IMR-90 (cell line): ENCODE results near the gene ARRDC1. TPM values are rescaled to one million over a fixed set of nuclear protein-coding genes. Genes with fewer than 3 reads are reported as not detected.

Source experiments
- ATAC-seq: fragments of 200-7000 bp; cut with Tn5 transposase; 2 replicates; pipeline ENCODE4 v1.9.1; 2020; ENCODE audit warnings: low read depth, mild to moderate bottlenecking, moderate library complexity
- BruUV-seq: library from RNA; stranded (reverse); fragments of 400-500 nt; replicated peaks from 2 replicates; lab custom pipeline; 2021; lab: Mats Ljungman, UMichigan
- CTCF ChIA-PET: fragments of 300-600 bp; formaldehyde crosslinking; extraction: SDS; loops from one replicate; lab custom pipeline; 2021; ENCODE audit warnings: antibody characterized with exemption; lab: Yijun Ruan, JAX
- POLR2A ChIA-PET: fragments of 300-600 bp; sonication (Branson Sonifier 250); formaldehyde crosslinking; loops from one replicate; lab custom pipeline; 2022; ENCODE audit warnings: antibody characterized with exemption; ENCODE audit not compliant: unreplicated experiment; lab: Charles Lee
- DNase-seq: peaks from one replicate; pipeline ENCODE4 v3.0.0; 2013
- H2AFZ ChIP-seq: replicated peaks from 2 replicates; pipeline ENCODE3; 2013; ENCODE audit warnings: low read length, mild to moderate bottlenecking; ENCODE audit not compliant: poor library complexity
- H2AK5ac ChIP-seq: 2 replicates; pipeline ENCODE4 v1.6.1; 2013; ENCODE audit warnings: low read depth, low read length, inconsistent platforms
- H2AK9ac ChIP-seq: replicated peaks from 2 replicates; pipeline ENCODE3; 2013; ENCODE audit warnings: mild to moderate bottlenecking, low read depth, low read length, moderate library complexity; ENCODE audit not compliant: poor library complexity
- H2BK120ac ChIP-seq: 2 replicates; pipeline ENCODE4 v1.6.1; 2013; ENCODE audit warnings: low read depth, low read length, inconsistent platforms
- H2BK15ac ChIP-seq: 3 replicates; pipeline ENCODE4 v1.6.1; 2013; ENCODE audit warnings: low read depth, low read length, inconsistent platforms
- H2BK20ac ChIP-seq: 2 replicates; pipeline ENCODE4 v1.6.1; 2013; ENCODE audit warnings: low read depth, mild to moderate bottlenecking, inconsistent platforms, low read length, moderate library complexity
- H2BK5ac ChIP-seq: 2 replicates; pipeline ENCODE4 v1.6.1; 2013; ENCODE audit warnings: mild to moderate bottlenecking, low read depth, low read length, inconsistent platforms; ENCODE audit not compliant: poor library complexity, severe bottlenecking
- H3K14ac ChIP-seq: replicated peaks from 2 replicates; pipeline ENCODE4 v1.6.1; 2013; ENCODE audit warnings: low read depth, low read length, inconsistent platforms
- H3K18ac ChIP-seq: 2 replicates; pipeline ENCODE4 v1.6.1; 2013; ENCODE audit warnings: low read depth, low read length, control low read depth
- H3K23ac ChIP-seq: 2 replicates; pipeline ENCODE4 v1.6.1; 2013; ENCODE audit warnings: low read depth, low read length, inconsistent platforms
- H3K27ac ChIP-seq: 2 replicates; pipeline ENCODE4 v1.5.1; 2013; ENCODE audit warnings: mild to moderate bottlenecking, control low read depth, low read length; ENCODE audit not compliant: insufficient read depth
- H3K27me3 ChIP-seq: 2 replicates; pipeline ENCODE4 v1.6.1; 2013; ENCODE audit warnings: low read length; ENCODE audit not compliant: control insufficient read depth, insufficient read depth
- H3K36me3 ChIP-seq: 2 replicates; pipeline ENCODE4 v1.6.1; 2013; ENCODE audit warnings: low read length, mixed read lengths; ENCODE audit not compliant: control insufficient read depth, insufficient read depth
- H3K4ac ChIP-seq: 2 replicates; pipeline ENCODE4 v1.6.1; 2013; ENCODE audit warnings: low read depth, low read length, inconsistent platforms
- H3K4me1 ChIP-seq: 2 replicates; pipeline ENCODE4 v1.6.1; 2013; ENCODE audit warnings: low read length, mixed read lengths; ENCODE audit not compliant: control insufficient read depth, insufficient read depth
- H3K4me2 ChIP-seq: 2 replicates; pipeline ENCODE4 v1.6.1; 2013; ENCODE audit warnings: low read depth, mild to moderate bottlenecking, control low read depth, low read length, moderate library complexity
- H3K4me3 ChIP-seq: 2 replicates; pipeline ENCODE4 v1.5.1; 2013; ENCODE audit warnings: low read depth, mild to moderate bottlenecking, control low read depth, low read length, moderate library complexity; ENCODE audit not compliant: insufficient read depth
- H3K56ac ChIP-seq: 2 replicates; pipeline ENCODE4 v1.6.1; 2013; ENCODE audit warnings: low read length, inconsistent platforms; ENCODE audit not compliant: insufficient read depth; ENCODE audit errors: extremely low read depth
- H3K79me1 ChIP-seq, 2 experiments: 2 replicates each; pipeline ENCODE4 v1.6.1; 2013; ENCODE audit warnings: low read length in 2 of 2, inconsistent platforms in 1 of 2, low read depth in 1 of 2
- H3K9ac ChIP-seq: 2 replicates; pipeline ENCODE4 v1.6.1; 2013; ENCODE audit warnings: low read depth, low read length, control low read depth
- H3K9me1 ChIP-seq: 2 replicates; pipeline ENCODE4 v1.6.1; 2013; ENCODE audit warnings: low read length, inconsistent platforms; ENCODE audit not compliant: insufficient read depth
- H3K9me3 ChIP-seq: 2 replicates; pipeline ENCODE4 v1.6.1; 2013; ENCODE audit warnings: low read length; ENCODE audit not compliant: control insufficient read depth, insufficient read depth
- H4K20me1 ChIP-seq: 2 replicates; pipeline ENCODE4 v1.6.1; 2013; ENCODE audit warnings: low read length, inconsistent platforms; ENCODE audit not compliant: insufficient read depth
- H4K5ac ChIP-seq: 2 replicates; pipeline ENCODE4 v1.6.1; 2013; ENCODE audit warnings: mild to moderate bottlenecking, low read depth, low read length, control low read depth
- H4K8ac ChIP-seq, 2 experiments: 2 replicates each; pipeline ENCODE4 v1.6.1; 2013; ENCODE audit warnings: low read depth in 2 of 2, low read length in 2 of 2, control low read depth in 1 of 2, inconsistent platforms in 1 of 2
- H4K91ac ChIP-seq: 2 replicates; pipeline ENCODE4 v1.6.1; 2013; ENCODE audit warnings: low read depth, low read length, inconsistent platforms; ENCODE audit not compliant: insufficient read depth
- BHLHE40 ChIP-seq: fragments of 150-350 bp; IDR thresholded peaks from 2 replicates; pipeline ENCODE4 v1.6.1; 2016; ENCODE audit warnings: mild to moderate bottlenecking, low read depth, low read length
- CEBPB ChIP-seq: IDR thresholded peaks from 2 replicates; pipeline ENCODE4 v1.6.1; 2012; ENCODE audit warnings: low read depth, low read length, improper control_type of control experiment
- CHD1 ChIP-seq: IDR thresholded peaks from 2 replicates; pipeline ENCODE4 v1.6.1; 2012; ENCODE audit warnings: low read depth, low read length, improper control_type of control experiment
- CTCF ChIP-seq: conservative IDR thresholded peaks from 2 replicates; pipeline ENCODE4 v1.5.1; 2012; ENCODE audit warnings: mild to moderate bottlenecking, low read depth, low read length, improper control_type of control experiment
- ELK1 ChIP-seq: fragments of 150-350 bp; IDR thresholded peaks from 2 replicates; pipeline ENCODE4 v1.6.1; 2016; ENCODE audit warnings: low read depth, mild to moderate bottlenecking, low read length, moderate library complexity, borderline replicate concordance
- FOS ChIP-seq: fragments of 150-350 bp; IDR thresholded peaks from 2 replicates; pipeline ENCODE4 v1.6.1; 2016; ENCODE audit warnings: low read depth, low read length
- MAFK ChIP-seq: IDR thresholded peaks from 2 replicates; pipeline ENCODE4 v1.6.1; 2012; ENCODE audit warnings: low read depth, low read length, improper control_type of control experiment
- MAZ ChIP-seq: IDR thresholded peaks from 2 replicates; pipeline ENCODE4 v1.6.1; 2012; ENCODE audit warnings: low read depth, mild to moderate bottlenecking, low read length, improper control_type of control experiment, moderate library complexity, borderline replicate concordance
- MXI1 ChIP-seq: IDR thresholded peaks from 2 replicates; pipeline ENCODE4 v1.6.1; 2012; ENCODE audit warnings: low read depth, mild to moderate bottlenecking, low read length, moderate library complexity, borderline replicate concordance
- NFE2L2 ChIP-seq: fragments of 150-350 bp; IDR thresholded peaks from 2 replicates; pipeline ENCODE4 v1.6.1; 2016; ENCODE audit warnings: low read depth, mild to moderate bottlenecking, low read length
- POLR2A ChIP-seq: IDR thresholded peaks from 2 replicates; pipeline ENCODE4 v1.6.1; 2012; ENCODE audit warnings: mild to moderate bottlenecking, low read depth, low read length
- RAD21 ChIP-seq: IDR thresholded peaks from 2 replicates; pipeline ENCODE4 v1.6.1; 2012; ENCODE audit warnings: low read length, improper control_type of control experiment
- RCOR1 ChIP-seq: IDR thresholded peaks from 2 replicates; pipeline ENCODE4 v1.6.1; 2012; ENCODE audit warnings: mild to moderate bottlenecking, low read length, improper control_type of control experiment; ENCODE audit not compliant: insufficient replicate concordance
- RFX5 ChIP-seq: IDR thresholded peaks from 2 replicates; pipeline ENCODE4 v1.8.0; 2012; ENCODE audit warnings: low read depth, mild to moderate bottlenecking, low read length, moderate library complexity
- SMC3 ChIP-seq: fragments of 150-350 bp; IDR thresholded peaks from 2 replicates; pipeline ENCODE4 v1.6.1; 2016; ENCODE audit warnings: low read depth, mild to moderate bottlenecking, antibody characterized with exemption, low read length, moderate library complexity
- USF2 ChIP-seq: fragments of 150-350 bp; IDR thresholded peaks from 2 replicates; pipeline ENCODE4 v1.6.1; 2017; ENCODE audit warnings: mild to moderate bottlenecking, antibody characterized with exemption, low read length, low read depth
- WGBS, 2 experiments: methylation state at CpG; one replicate each; pipeline versions ENCODE4 v1.1.5 to v1.1.7; 2013; ENCODE audit warnings: missing lambda C conversion rate in 2 of 2; ENCODE audit not compliant: insufficient read length in 1 of 2; ENCODE audit errors: extremely low coverage in 2 of 2; 5-methylcytosine and 5-hydroxymethylcytosine counted together
- dilution Hi-C: fragments of 300-500 bp; cut with HindIII; formaldehyde crosslinking; loops from one replicate; pipeline ENCODE4 v1.14.3; 2018; ENCODE audit warnings: low sequenced_read_pairs; ENCODE audit not compliant: unreplicated experiment
- in situ Hi-C: fragments of 300-500 bp; cut with MboI; formaldehyde crosslinking; loops from 3 replicates; pipeline ENCODE4 v1.14.3; 2019; ENCODE audit warnings: low sequenced_read_pairs, inconsistent platforms, mixed read lengths
- intact Hi-C: fragments of 100-400 bp; cut with micrococcal nuclease; formaldehyde crosslinking; loops from 2 replicates; pipeline ENCODE4 v1.10.0; 2022
- polyA plus RNA-seq, 3 experiments: library from polyadenylated mRNA; depleted of rRNA; stranded (reverse); fragments of >200 nt; gene quantifications; 2 replicates each; pipeline ENCODE4 v1.2.3, GENCODE V29; 2012; ENCODE audit warnings: low replicate concordance in 1 of 3
- total RNA-seq: library from RNA; depleted of rRNA; stranded (reverse); fragments of >200 nt; gene quantifications from 2 replicates; pipeline ENCODE4 v1.2.3, GENCODE V29; 2012

ARRDC1 gene
- total and polyA plus RNA-seq, 2 of the 4 experiments (the other 2 are of a cell fraction): 7.7 to 41.4 TPM

- Histone ChIP-seq H3K18ac (no peak overlapping the region), H4K8ac (no peak overlapping the region), H3K4ac (no peak overlapping the region), H3K27ac (no peak overlapping the region), H2AK5ac (no peak overlapping the region), H3K4me1 (no peaks in the 10 kb centered on the region), H3K56ac (no peak overlapping the region), H2BK15ac (no peak overlapping the region), H3K9me3 (no peaks in the 10 kb centered on the region), H3K23ac (no peak overlapping the region), H4K5ac (no peak overlapping the region), H3K36me3 (peaks cover 4% of the 10 kb centered on the region), H2BK120ac (no peak overlapping the region), H3K9me1 (peaks cover 17% of the 10 kb centered on the region; the same call in 1 of the 2 replicates), H2AFZ (no peak overlapping the region), H4K91ac (no peak overlapping the region), H3K27me3 (no peaks in the 10 kb centered on the region), H2BK20ac (no peak overlapping the region), H3K9ac (no peak overlapping the region), H3K79me1 (peaks cover 33 to 73% of the 10 kb centered on the region in 2 experiments), H3K4me3 (no peak overlapping the region), H3K14ac (no peak overlapping the region), H2AK9ac (no peak overlapping the region), H4K20me1 (peaks cover 54% of the 10 kb centered on the region), H2BK5ac (no peak overlapping the region), H3K4me2 (no peak overlapping the region)
- in situ Hi-C loops: no loop called here
- intact Hi-C loops: no loop called here
- BruUV-seq: no TSS peak
- TF ChIP-seq RCOR1: no peak
- no peak for TF ChIP-seq RAD21
- TF ChIP-seq CEBPB: no peak
- no peak for TF ChIP-seq CTCF
- no peak for TF ChIP-seq MAZ
- no peak for TF ChIP-seq FOS
- TF ChIP-seq MXI1: no peak
- no peak for TF ChIP-seq USF2
- no peak for TF ChIP-seq BHLHE40
- no peak for TF ChIP-seq ELK1
- no peak for TF ChIP-seq RFX5
- no peak for TF ChIP-seq SMC3
- no peak for TF ChIP-seq POLR2A
- TF ChIP-seq NFE2L2: no peak
- no peak for TF ChIP-seq CHD1
- no peak for TF ChIP-seq MAFK
- ChIA-PET POLR2A (no interaction called here), CTCF (no interaction called here)
- DNase-seq (no peak), ATAC-seq (no peak)
- no CpG with 5 or more reads among the region's 6 CpGs for WGBS, 2 experiments
- dilution Hi-C loops: no loop called here
Measured at GRCh38 chr9:137656416-137656815, 50.9 kb downstream of the ARRDC1 start.
